Measurements from ENCODE around the gene TNFRSF12A. TPM values are rescaled to one million over a fixed set of nuclear protein-coding genes. Genes with fewer than 3 reads are reported as not detected.
A peak's percentile ranks its signal among the peaks of the same experiment; 100 is the strongest.

TNFRSF12A gene
- total and polyA plus RNA-seq, 2 of the 8 experiments (the other 6 are each of a cell fraction or from before 2014, with no cell fraction given): 81.0 to 82.5 TPM

GRCh38 chr16:3007957-3008689 is 12.0 kb upstream of the TNFRSF12A start (continued):
- TF ChIP-seq RXRA (IDR thresholded peaks at IDR 0.05; ENCODE audit: insufficient read depth, low read depth, low read length): peak; percentile 94
- TF ChIP-seq BRCA1 (IDR thresholded peaks at IDR 0.05; ENCODE audit: low read depth, low read length): no peak; the same call in 1 of the 2 replicates
- peak; percentile 36 for TF ChIP-seq SAP30 (IDR thresholded peaks at IDR 0.05; ENCODE audit: insufficient read depth, insufficient replicate concordance, low read length)
- TF ChIP-seq SP1 (IDR thresholded peaks at IDR 0.05; ENCODE audit: low read depth, low read length): peak; percentile 100
- peak; percentile 86 for TF ChIP-seq GTF2F1 (IDR thresholded peaks at IDR 0.05; ENCODE audit: borderline replicate concordance, low read depth, low read length)
- TF ChIP-seq TCF12 (IDR thresholded peaks at IDR 0.05; ENCODE audit: low read depth, low read length): peak; percentile 100
- TF ChIP-seq PHF8 (conservative IDR thresholded peaks at IDR 0.05; ENCODE audit: low read depth, low read length): 0 out of 2 replicates have a peak, but pooled peaks have one; percentile 8
- TF ChIP-seq SP4 (IDR thresholded peaks at IDR 0.05; ENCODE audit: low read length): no peak
- TF ChIP-seq CHD2 (IDR thresholded peaks at IDR 0.05; ENCODE audit: low read length): peak; percentile 83
